ENCODE data around the gene CSNK1G3. TPM values are rescaled to one million over a fixed set of nuclear protein-coding genes. Genes with fewer than 3 reads are reported as not detected.

Gene CSNK1G3
- total RNA-seq, 1 experiment from 2014 or later, result 40.8 TPM

DNA sequence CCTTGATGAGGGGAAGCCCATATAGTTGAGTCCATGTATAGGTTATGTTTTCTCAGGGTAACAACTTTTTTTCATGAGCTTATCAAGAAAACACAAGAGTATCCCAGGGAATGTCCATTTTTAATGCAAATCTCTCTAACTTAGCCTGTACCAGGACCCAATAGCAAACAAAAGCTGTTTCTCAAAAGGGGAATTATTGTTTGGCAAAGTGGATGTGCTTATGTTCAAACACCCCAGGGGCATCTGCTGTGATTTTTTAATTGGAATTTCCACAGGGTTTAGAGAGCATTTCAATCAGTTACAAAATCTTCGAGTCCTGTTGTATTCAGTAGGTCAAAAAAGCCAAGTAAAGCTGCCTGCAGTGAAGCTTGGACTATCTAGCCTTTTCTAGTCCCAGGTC, 33.4 kb upstream of the CSNK1G3 start:
- no peak overlapping the region for H3K4me3 ChIP-seq (ENCODE audit: low read depth in 2 of 2, low read length in 2 of 2)
- H3K36me3 ChIP-seq (ENCODE audit: control insufficient read depth, insufficient read depth, low read length), result no peaks in the 10 kb centered on the region
- DNase-seq (ENCODE audit: low read depth, low spot score), result no peak
- no peaks in the 10 kb centered on the region for H3K9me3 ChIP-seq (ENCODE audit: control insufficient read depth, insufficient read depth, low read depth, low read length)
- TF ChIP-seq TCF7L2 (IDR thresholded peaks at IDR 0.05; ENCODE audit: low read depth, low read length) (no peak), SIN3A (IDR thresholded peaks at IDR 0.05; ENCODE audit: borderline replicate concordance, insufficient read depth, low read depth, low read length) (no peak), POLR2AphosphoS5 (IDR thresholded peaks at IDR 0.05; ENCODE audit: low read depth, low read length) (no peak)
- TF ChIP-seq, protein P1, sequence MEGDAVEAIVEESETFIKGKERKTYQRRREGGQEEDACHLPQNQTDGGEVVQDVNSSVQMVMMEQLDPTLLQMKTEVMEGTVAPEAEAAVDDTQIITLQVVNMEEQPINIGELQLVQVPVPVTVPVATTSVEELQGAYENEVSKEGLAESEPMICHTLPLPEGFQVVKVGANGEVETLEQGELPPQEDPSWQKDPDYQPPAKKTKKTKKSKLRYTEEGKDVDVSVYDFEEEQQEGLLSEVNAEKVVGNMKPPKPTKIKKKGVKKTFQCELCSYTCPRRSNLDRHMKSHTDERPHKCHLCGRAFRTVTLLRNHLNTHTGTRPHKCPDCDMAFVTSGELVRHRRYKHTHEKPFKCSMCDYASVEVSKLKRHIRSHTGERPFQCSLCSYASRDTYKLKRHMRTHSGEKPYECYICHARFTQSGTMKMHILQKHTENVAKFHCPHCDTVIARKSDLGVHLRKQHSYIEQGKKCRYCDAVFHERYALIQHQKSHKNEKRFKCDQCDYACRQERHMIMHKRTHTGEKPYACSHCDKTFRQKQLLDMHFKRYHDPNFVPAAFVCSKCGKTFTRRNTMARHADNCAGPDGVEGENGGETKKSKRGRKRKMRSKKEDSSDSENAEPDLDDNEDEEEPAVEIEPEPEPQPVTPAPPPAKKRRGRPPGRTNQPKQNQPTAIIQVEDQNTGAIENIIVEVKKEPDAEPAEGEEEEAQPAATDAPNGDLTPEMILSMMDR (IDR thresholded peaks at IDR 0.05), result no peak
- TF ChIP-seq, protein P2, sequence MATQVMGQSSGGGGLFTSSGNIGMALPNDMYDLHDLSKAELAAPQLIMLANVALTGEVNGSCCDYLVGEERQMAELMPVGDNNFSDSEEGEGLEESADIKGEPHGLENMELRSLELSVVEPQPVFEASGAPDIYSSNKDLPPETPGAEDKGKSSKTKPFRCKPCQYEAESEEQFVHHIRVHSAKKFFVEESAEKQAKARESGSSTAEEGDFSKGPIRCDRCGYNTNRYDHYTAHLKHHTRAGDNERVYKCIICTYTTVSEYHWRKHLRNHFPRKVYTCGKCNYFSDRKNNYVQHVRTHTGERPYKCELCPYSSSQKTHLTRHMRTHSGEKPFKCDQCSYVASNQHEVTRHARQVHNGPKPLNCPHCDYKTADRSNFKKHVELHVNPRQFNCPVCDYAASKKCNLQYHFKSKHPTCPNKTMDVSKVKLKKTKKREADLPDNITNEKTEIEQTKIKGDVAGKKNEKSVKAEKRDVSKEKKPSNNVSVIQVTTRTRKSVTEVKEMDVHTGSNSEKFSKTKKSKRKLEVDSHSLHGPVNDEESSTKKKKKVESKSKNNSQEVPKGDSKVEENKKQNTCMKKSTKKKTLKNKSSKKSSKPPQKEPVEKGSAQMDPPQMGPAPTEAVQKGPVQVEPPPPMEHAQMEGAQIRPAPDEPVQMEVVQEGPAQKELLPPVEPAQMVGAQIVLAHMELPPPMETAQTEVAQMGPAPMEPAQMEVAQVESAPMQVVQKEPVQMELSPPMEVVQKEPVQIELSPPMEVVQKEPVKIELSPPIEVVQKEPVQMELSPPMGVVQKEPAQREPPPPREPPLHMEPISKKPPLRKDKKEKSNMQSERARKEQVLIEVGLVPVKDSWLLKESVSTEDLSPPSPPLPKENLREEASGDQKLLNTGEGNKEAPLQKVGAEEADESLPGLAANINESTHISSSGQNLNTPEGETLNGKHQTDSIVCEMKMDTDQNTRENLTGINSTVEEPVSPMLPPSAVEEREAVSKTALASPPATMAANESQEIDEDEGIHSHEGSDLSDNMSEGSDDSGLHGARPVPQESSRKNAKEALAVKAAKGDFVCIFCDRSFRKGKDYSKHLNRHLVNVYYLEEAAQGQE (IDR thresholded peaks at IDR 0.05; ENCODE audit: insufficient read depth in 1 of 2, low read depth in 2 of 2, low read length in 1 of 2), result no peak
- no peak for ATAC-seq
- H3K4me1 ChIP-seq (ENCODE audit: control insufficient read depth, insufficient read depth, low read length), result no peaks in the 10 kb centered on the region
- intact Hi-C loops (cut with micrococcal nuclease; ENCODE audit: unreplicated experiment) (no loop called here), in situ Hi-C loops (cut with HindIII; ENCODE audit: low pct_unique_long_range_greater_than_20kb, low sequenced_read_pairs) (no loop called here)
- ChIA-PET CTCF (no interaction called here), POLR2A (no interaction called here)
- peaks cover 2% of the 10 kb centered on the region; the same call in 1 of the 2 replicates for H3K27me3 ChIP-seq (ENCODE audit: control insufficient read depth, insufficient read depth, low read length)
- no TSS peak for BruUV-seq (replicated peaks)
- H3K27ac ChIP-seq (ENCODE audit: low read length), result no peak overlapping the region

DNA sequence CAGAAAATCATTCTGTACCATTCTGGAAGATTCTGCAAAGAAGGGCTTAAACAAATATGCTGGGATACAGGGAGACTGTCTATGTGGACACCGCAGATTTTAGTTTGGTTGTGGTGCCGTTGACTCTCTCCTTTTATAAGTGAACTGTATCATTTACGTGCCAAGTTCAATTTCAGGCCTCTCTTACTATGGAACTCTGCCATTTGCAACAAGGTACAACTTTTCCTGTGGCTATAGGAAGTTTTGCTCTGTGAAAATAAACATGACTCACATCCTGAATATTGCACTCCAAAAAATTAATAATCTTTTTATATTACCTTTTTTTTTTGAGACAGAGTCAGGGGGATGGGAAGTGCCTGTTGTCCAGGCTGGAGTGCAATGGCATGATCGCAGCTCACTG, 29.7 kb upstream of the CSNK1G3 start:
- no peak for ATAC-seq
- intact Hi-C loops (cut with micrococcal nuclease; ENCODE audit: unreplicated experiment), result no loop called here
- H3K36me3 ChIP-seq (ENCODE audit: control insufficient read depth, insufficient read depth, low read length), result no peaks in the 10 kb centered on the region
- CTCF ChIA-PET, result no interaction called here
- POLR2A ChIA-PET, result interaction anchor here (0.7 kb wide), 1 partner anchor 25 kb away, joined by 3 read pairs; no protein-coding TSS in a partner anchor
- H3K9me3 ChIP-seq (ENCODE audit: control insufficient read depth, insufficient read depth, low read depth, low read length), result no peaks in the 10 kb centered on the region
- no peaks in the 10 kb centered on the region for H3K4me1 ChIP-seq (ENCODE audit: control insufficient read depth, insufficient read depth, low read length)
- H3K4me3 ChIP-seq (ENCODE audit: low read depth in 2 of 2, low read length in 2 of 2), result no peak overlapping the region
- no peak for DNase-seq (ENCODE audit: low read depth, low spot score)
- H3K27ac ChIP-seq (ENCODE audit: low read length), result no peak overlapping the region
- BruUV-seq (replicated peaks), result no TSS peak
- TF ChIP-seq POLR2AphosphoS5 (IDR thresholded peaks at IDR 0.05; ENCODE audit: low read depth, low read length), result no peak
- TF ChIP-seq, protein P2 (IDR thresholded peaks at IDR 0.05; ENCODE audit: insufficient read depth in 1 of 2, low read depth in 2 of 2, low read length in 1 of 2), result no peak
- no peak for TF ChIP-seq SIN3A (IDR thresholded peaks at IDR 0.05; ENCODE audit: borderline replicate concordance, insufficient read depth, low read depth, low read length)
- TF ChIP-seq, protein P1 (IDR thresholded peaks at IDR 0.05), result no peak
- TF ChIP-seq TCF7L2 (IDR thresholded peaks at IDR 0.05; ENCODE audit: low read depth, low read length), result no peak
- peaks cover 8% of the 10 kb centered on the region for H3K27me3 ChIP-seq (ENCODE audit: control insufficient read depth, insufficient read depth, low read length)
- in situ Hi-C loops (cut with HindIII; ENCODE audit: low pct_unique_long_range_greater_than_20kb, low sequenced_read_pairs), result no loop called here

All from Panc1 (cell line).